HCT116 (cell line): ENCODE measurements around the gene USP32. TPM values are rescaled to one million over a fixed set of nuclear protein-coding genes. Genes with fewer than 3 reads are reported as not detected.

Source experiments
- ATAC-seq: fragments of 200-7000 bp; cut with Tn5 transposase; 2 replicates; pipeline ENCODE4 v1.9.1; 2020; ENCODE audit warnings: mild to moderate bottlenecking, moderate library complexity
- BruUV-seq: library from RNA; stranded (reverse); fragments of 400-500 nt; replicated peaks from 2 replicates; lab custom pipeline; 2021; lab: Mats Ljungman, UMichigan
- CTCF ChIA-PET: fragments of 300-600 bp; sonication (Branson Sonifier 250); formaldehyde crosslinking; loops from one replicate; lab custom pipeline; 2021; ENCODE audit warnings: antibody characterized with exemption; lab: Charles Lee
- POLR2A ChIA-PET: fragments of 300-600, 350-600 bp; sonication (Branson Sonifier 250); formaldehyde crosslinking; loops from one replicate; lab custom pipeline; 2021; ENCODE audit warnings: antibody characterized with exemption; lab: Charles Lee
- RAD21 ChIA-PET, 2 experiments: fragments of 300-600 bp; sonication (Branson Sonifier 250); formaldehyde crosslinking; loops; one replicate each; lab custom pipeline; 2023; ENCODE audit warnings: low total read pairs in 2 of 2; ENCODE audit not compliant: uncharacterized antibody in 2 of 2, unreplicated experiment in 2 of 2, low non-redundant PET in 1 of 2; lab: Charles Lee
- DNase-seq: peaks from one replicate; pipeline ENCODE4 v3.0.0-alpha.2; 2010; ENCODE audit warnings: low read depth, low spot score
- H2AFZ ChIP-seq: fragments of 200-600 bp; shearing (Covaris generic), sonication (generic); 2 replicates; pipeline ENCODE4 v1.6.1; 2017; ENCODE audit warnings: low read depth, mixed run types, mixed read lengths, antibody characterized with exemption, low read length; ENCODE audit not compliant: poor library complexity, severe bottlenecking
- H3K27ac ChIP-seq: 2 replicates; pipeline ENCODE4 v1.5.1; 2012; ENCODE audit warnings: low read depth, low read length
- H3K27me3 ChIP-seq: fragments of 200-600 bp; sonication (generic); 2 replicates; pipeline ENCODE4 v1.6.1; 2016; ENCODE audit warnings: mixed run types, low read length, mixed read lengths; ENCODE audit not compliant: insufficient read depth
- H3K36me3 ChIP-seq, 2 experiments: fragments of 200-500 bp in 1 of 2; fragments of 200-600 bp in 1 of 2; sonication (Bioruptor generic) in 1 of 2; sonication (generic) in 1 of 2; 2 replicates each; pipeline versions ENCODE4 v1.5.1 to v1.6.1; 2014 to 2016; ENCODE audit warnings: low read length in 2 of 2, inconsistent platforms in 1 of 2, mixed read lengths in 1 of 2, mixed run types in 1 of 2; ENCODE audit not compliant: insufficient read depth in 2 of 2, control insufficient read depth in 1 of 2
- H3K4me1 ChIP-seq, 2 experiments: fragments of 200-600 bp in 1 of 2; sonication (generic) in 1 of 2; 2 replicates each; pipeline versions ENCODE4 v1.5.1 to v1.6.1; 2012 to 2017; ENCODE audit warnings: low read length in 2 of 2, inconsistent platforms in 1 of 2, mild to moderate bottlenecking in 1 of 2, mixed read lengths in 1 of 2, mixed run types in 1 of 2, moderate library complexity in 1 of 2; ENCODE audit not compliant: insufficient read depth in 2 of 2, control insufficient read depth in 1 of 2
- H3K4me2 ChIP-seq: fragments of 200-600 bp; sonication (generic); 2 replicates; pipeline ENCODE4 v1.6.1; 2017; ENCODE audit warnings: mixed run types, low read length, mixed read lengths
- H3K4me3 ChIP-seq, 2 experiments: fragments of 200-600 bp in 1 of 2; sonication (generic) in 1 of 2; replicated peaks in 1 of 2; 2 replicates each; pipeline ENCODE4 v1.5.1; 2011 to 2016; ENCODE audit warnings: low read length in 2 of 2, control low read depth in 1 of 2, low read depth in 1 of 2, mild to moderate bottlenecking in 1 of 2, mixed read lengths in 1 of 2, mixed run types in 1 of 2
- H3K79me2 ChIP-seq: fragments of 200-600 bp; sonication (generic); 2 replicates; pipeline ENCODE4 v1.6.1; 2017; ENCODE audit warnings: mild to moderate bottlenecking, mixed run types, low read length, moderate library complexity, mixed read lengths; ENCODE audit not compliant: insufficient read depth
- H3K9ac ChIP-seq: fragments of 200-600 bp; sonication (generic); 2 replicates; pipeline ENCODE4 v1.6.1; 2016; ENCODE audit warnings: low read length, mixed read lengths
- H3K9me2 ChIP-seq: fragments of 200-600 bp; sonication (generic), shearing (Covaris generic); 2 replicates; pipeline ENCODE4 v1.6.1; 2017; ENCODE audit warnings: mixed run types, mild to moderate bottlenecking, moderate library complexity; ENCODE audit not compliant: insufficient read depth
- H3K9me3 ChIP-seq, 2 experiments: fragments of 200-500 bp in 1 of 2; fragments of 200-600 bp in 1 of 2; sonication (Bioruptor generic) in 1 of 2; sonication (generic) in 1 of 2; 2 replicates each; pipeline ENCODE4 v1.6.1; 2014 to 2017; ENCODE audit warnings: low read length in 2 of 2, mixed read lengths in 2 of 2, inconsistent platforms in 1 of 2, low read depth in 1 of 2, mild to moderate bottlenecking in 1 of 2, mixed run types in 1 of 2, moderate library complexity in 1 of 2; ENCODE audit not compliant: control insufficient read depth in 1 of 2, insufficient read depth in 1 of 2
- H4K20me1 ChIP-seq: fragments of 200-600 bp; sonication (generic), shearing (Covaris generic); 2 replicates; pipeline ENCODE4 v1.6.1; 2017; ENCODE audit warnings: mixed run types, mild to moderate bottlenecking, moderate library complexity; ENCODE audit not compliant: insufficient read depth
- ATF3 ChIP-seq: IDR thresholded peaks from 2 replicates; pipeline ENCODE4 v1.6.1; 2012
- EGR1 ChIP-seq: IDR thresholded peaks from 2 replicates; pipeline ENCODE4 v1.6.1; 2012; ENCODE audit warnings: low read depth
- FOSL1 ChIP-seq: IDR thresholded peaks from 2 replicates; pipeline ENCODE4 v1.6.1; 2012; ENCODE audit warnings: low read depth
- JUND ChIP-seq: IDR thresholded peaks from 2 replicates; pipeline ENCODE4 v1.6.1; 2012
- MAX ChIP-seq: IDR thresholded peaks from 2 replicates; pipeline ENCODE4 v1.6.1; 2012
- SIN3A ChIP-seq: IDR thresholded peaks from 2 replicates; pipeline ENCODE4 v1.6.1; 2012; ENCODE audit warnings: low read depth
- SRF ChIP-seq: IDR thresholded peaks from 2 replicates; pipeline ENCODE4 v1.6.1; 2012; ENCODE audit warnings: low read depth
- TCF7L2 ChIP-seq: IDR thresholded peaks from 2 replicates; pipeline ENCODE4 v1.7.0; 2011; ENCODE audit warnings: borderline replicate concordance, inconsistent platforms; ENCODE audit not compliant: insufficient read depth, insufficient read length; ENCODE audit errors: extremely low read depth
- ZBTB33 ChIP-seq: IDR thresholded peaks from 2 replicates; pipeline ENCODE4 v1.6.1; 2011; ENCODE audit warnings: mild to moderate bottlenecking, low read length, moderate library complexity; ENCODE audit not compliant: insufficient replicate concordance; ENCODE audit errors: extremely low read depth
- ZFX ChIP-seq: fragments of 450-650 bp; IDR thresholded peaks from 2 replicates; pipeline ENCODE4 v1.6.1; 2017
- ZNF274 ChIP-seq: fragments of 200-500 bp; sonication (Bioruptor generic); IDR thresholded peaks from 2 replicates; pipeline ENCODE4 v1.6.1; 2014; ENCODE audit warnings: mild to moderate bottlenecking, low read depth, low read length, inconsistent platforms
- intact Hi-C: fragments of 100-400 bp; cut with micrococcal nuclease; formaldehyde crosslinking; loops from 2 replicates; pipeline ENCODE4 v1.10.0; 2022
- total RNA-seq: library from RNA; stranded (reverse); gene quantifications from one replicate; pipeline ENCODE4 v1.2.1, GENCODE V29; 2021; ENCODE audit not compliant: unreplicated experiment

USP32 gene
- total RNA-seq, 1 experiment from 2014 or later = 67.0 TPM

- TF ChIP-seq TCF7L2 = no peak
Observed at GRCh38 chr17:60174035-60174434, 217.9 kb downstream of the USP32 start (continued).

- Histone ChIP-seq H4K20me1 (no peaks in the 10 kb centered on the region), H3K27me3 (no peaks in the 10 kb centered on the region), H3K9me2 (no peaks in the 10 kb centered on the region), H3K36me3 (peaks cover 0 to 3% of the 10 kb centered on the region in 2 experiments; a peak in 2 of 4 replicates), H3K79me2 (no peaks in the 10 kb centered on the region), H3K4me3 (no peak overlapping the region), H2AFZ (no peak overlapping the region), H3K4me1 (peaks cover 0 to 12% of the 10 kb centered on the region in 2 experiments; a peak in 1 of 4 replicates), H3K9me3 (no peaks in the 10 kb centered on the region), H3K9ac (no peak overlapping the region), H3K27ac (no peak overlapping the region), H3K4me2 (no peak overlapping the region)
- ChIA-PET RAD21 (no interaction called here), CTCF (no interaction called here), POLR2A (no interaction called here)
- no peak for TF ChIP-seq ZBTB33
- intact Hi-C loops = no loop called here
- ATAC-seq (no peak), DNase-seq (no peak)
- BruUV-seq = no TSS peak
Observed at GRCh38 chr17:60173304-60173819, 218.6 kb downstream of the USP32 start.

- Histone ChIP-seq H2AFZ (no peak overlapping the region), H3K4me3 (no peak overlapping the region), H3K27ac (no peak overlapping the region), H3K9me3 (no peaks in the 10 kb centered on the region), H3K9me2 (no peaks in the 10 kb centered on the region), H3K4me2 (no peak overlapping the region), H3K4me1 (peaks cover 0 to 21% of the 10 kb centered on the region in 2 experiments; a peak in 1 of 4 replicates), H3K36me3 (no peaks in the 10 kb centered on the region), H4K20me1 (no peaks in the 10 kb centered on the region), H3K9ac (no peak overlapping the region), H3K79me2 (no peaks in the 10 kb centered on the region), H3K27me3 (no peaks in the 10 kb centered on the region)
- ChIA-PET POLR2A (no interaction called here), CTCF (interaction anchor here (0.7 kb wide), 1 partner anchor 29 kb away, joined by 3 read pairs; no protein-coding TSS in a partner anchor), RAD21 (no interaction called here)
- intact Hi-C loops = no loop called here
- ATAC-seq = no peak
- no TSS peak for BruUV-seq
- no peak for DNase-seq
- TF ChIP-seq JUND (no peak), FOSL1 (no peak), MAX (no peak), EGR1 (no peak), SRF (no peak), ATF3 (no peak), ZNF274 (no peak), ZBTB33 (no peak), SIN3A (no peak), ZFX (no peak)
Observed at GRCh38 chr17:60171753-60172079, 220.2 kb downstream of the USP32 start.
